T-helper 2 cell treated with Interferon-gamma antibody and Interleukin-4, amounts not matched to agents 5 μg/mL and 100 μg/mL, for 36 hours (primary cell): ENCODE measurements around the gene SNX8.

Source experiments
- DNase-seq: peaks from one replicate; pipeline ENCODE4 v3.0.0; 2021; ENCODE audit warnings: low spot score
- H3K27ac Mint-ChIP-seq: one replicate; pipeline ENCODE4 v1.8.0; 2021; ENCODE audit warnings: mild to moderate bottlenecking, mixed read lengths
- H3K27me3 Mint-ChIP-seq: one replicate; pipeline ENCODE4 v1.8.0; 2021; ENCODE audit warnings: low read depth, mixed read lengths
- H3K36me3 Mint-ChIP-seq: one replicate; pipeline ENCODE4 v1.8.0; 2021; ENCODE audit warnings: low read depth, mixed read lengths
- H3K4me1 Mint-ChIP-seq: one replicate; pipeline ENCODE4 v1.8.0; 2021; ENCODE audit warnings: low read depth, mixed read lengths
- H3K4me3 Mint-ChIP-seq: one replicate; pipeline ENCODE4 v1.8.0; 2022; ENCODE audit warnings: mild to moderate bottlenecking, moderate library complexity, mixed read lengths
- H3K9me3 Mint-ChIP-seq: one replicate; pipeline ENCODE4 v1.8.0; 2021; ENCODE audit warnings: mixed read lengths

The SNX8 gene

GRCh38 chr7:2245883-2246675 lies 68.2 kb downstream of the SNX8 start:
- DNase-seq, result no peak
- Mint-ChIP-seq H3K9me3 (no peaks in the 10 kb centered on the region), H3K27ac (peak overlapping the region; percentile 15), H3K27me3 (no peaks in the 10 kb centered on the region), H3K4me1 (peaks cover 25% of the 10 kb centered on the region), H3K4me3 (no peak overlapping the region), H3K36me3 (peaks cover 13% of the 10 kb centered on the region)

GRCh38 chr7:2244404-2244995 lies 69.7 kb downstream of the SNX8 start:
- Mint-ChIP-seq H3K9me3 (no peaks in the 10 kb centered on the region), H3K4me1 (peaks cover 24% of the 10 kb centered on the region)

GRCh38 chr7:2243458-2243857 lies 70.8 kb downstream of the SNX8 start:
- peak overlapping the region; percentile 93 for H3K4me3 Mint-ChIP-seq
- no peaks in the 10 kb centered on the region for H3K9me3 Mint-ChIP-seq
- H3K4me1 Mint-ChIP-seq, result peaks cover 14% of the 10 kb centered on the region
- no peaks in the 10 kb centered on the region for H3K27me3 Mint-ChIP-seq
- H3K36me3 Mint-ChIP-seq, result peaks cover 15% of the 10 kb centered on the region
- H3K27ac Mint-ChIP-seq, result no peak overlapping the region
- DNase-seq, result no peak

More at GRCh38 chr7:2244404-2244995, 69.7 kb downstream of the SNX8 start:
- Mint-ChIP-seq H3K27ac (no peak overlapping the region), H3K27me3 (no peaks in the 10 kb centered on the region), H3K36me3 (peaks cover 15% of the 10 kb centered on the region), H3K4me3 (no peak overlapping the region)
- no peak for DNase-seq

- peak overlapping the region; percentile 91 for H3K27ac Mint-ChIP-seq
- peak overlapping the region; percentile 93 for H3K4me3 Mint-ChIP-seq
- H3K4me1 Mint-ChIP-seq, result peaks cover 11% of the 10 kb centered on the region
- peaks cover 17% of the 10 kb centered on the region for H3K36me3 Mint-ChIP-seq
- H3K27me3 Mint-ChIP-seq, result no peaks in the 10 kb centered on the region
- no peaks in the 10 kb centered on the region for H3K9me3 Mint-ChIP-seq
- DNase-seq, result peak; percentile 7
These were observed 71.5 kb downstream of the SNX8 start for GRCh38 chr7:2242541-2243429.

- Mint-ChIP-seq H3K36me3 (peaks cover 17% of the 10 kb centered on the region), H3K4me1 (peaks cover 11% of the 10 kb centered on the region), H3K4me3 (peak within 1 kb of the TSS; percentile 93), H3K9me3 (no peaks in the 10 kb centered on the region), H3K27me3 (no peaks in the 10 kb centered on the region), H3K27ac (peak within 1 kb of the TSS; percentile 91)
- peak; percentile 85 for DNase-seq
These were observed 72.4 kb downstream of the SNX8 start, which contains the start of the genes MRM2 and NUDT1 for GRCh38 chr7:2241580-2242540. Gene MRM2, minus strand, starts transcription at chr7:2242205. Its CDS starts 36 bp downstream, at chr7:2242169. Gene NUDT1, plus strand, starts transcription at chr7:2242226. Its CDS starts 2,349 bp downstream, at chr7:2244575.

- H3K9me3 Mint-ChIP-seq, result no peaks in the 10 kb centered on the region
- no peak for DNase-seq
- H3K27me3 Mint-ChIP-seq, result no peaks in the 10 kb centered on the region
- H3K4me1 Mint-ChIP-seq, result peaks cover 5% of the 10 kb centered on the region
- peaks cover 25% of the 10 kb centered on the region for H3K36me3 Mint-ChIP-seq
- no peak overlapping the region for H3K4me3 Mint-ChIP-seq
- no peak overlapping the region for H3K27ac Mint-ChIP-seq
These were observed 75.0 kb downstream of the SNX8 start for GRCh38 chr7:2239242-2239641.

- Mint-ChIP-seq H3K27me3 (no peaks in the 10 kb centered on the region), H3K27ac (no peak overlapping the region), H3K4me3 (no peak overlapping the region), H3K4me1 (peaks cover 8% of the 10 kb centered on the region), H3K9me3 (no peaks in the 10 kb centered on the region), H3K36me3 (peaks cover 27% of the 10 kb centered on the region)
- DNase-seq, result no peak
These were observed 77.1 kb downstream of the SNX8 start for GRCh38 chr7:2237109-2237602.

- H3K36me3 Mint-ChIP-seq, result peaks cover 27% of the 10 kb centered on the region
- H3K4me1 Mint-ChIP-seq, result peaks cover 15% of the 10 kb centered on the region
- no peaks in the 10 kb centered on the region for H3K27me3 Mint-ChIP-seq
- H3K9me3 Mint-ChIP-seq, result no peaks in the 10 kb centered on the region
- peak overlapping the region; percentile 60 for H3K27ac Mint-ChIP-seq
- H3K4me3 Mint-ChIP-seq, result peak overlapping the region; percentile 73
- DNase-seq, result no peak
These were observed 80.3 kb downstream of the SNX8 start for GRCh38 chr7:2233926-2234325.

GRCh38 chr7:2232766-2233520 lies 81.3 kb downstream of the SNX8 start, which contains the start of gene MAD1L1:
Gene MAD1L1, minus strand, starts transcription at chr7:2232945. Its CDS starts 2,812 bp downstream, at chr7:2230133.
- H3K9me3 Mint-ChIP-seq, result no peaks in the 10 kb centered on the region
- H3K27ac Mint-ChIP-seq, result peak within 1 kb of the TSS; percentile 88
- peak; percentile 87 for DNase-seq
- peaks cover 15% of the 10 kb centered on the region for H3K4me1 Mint-ChIP-seq
- H3K27me3 Mint-ChIP-seq, result no peaks in the 10 kb centered on the region
- peaks cover 21% of the 10 kb centered on the region for H3K36me3 Mint-ChIP-seq
- H3K4me3 Mint-ChIP-seq, result peak within 1 kb of the TSS; percentile 89

- Mint-ChIP-seq H3K4me3 (peak overlapping the region; percentile 76), H3K27ac (peak overlapping the region; percentile 81), H3K27me3 (no peaks in the 10 kb centered on the region), H3K36me3 (peaks cover 21% of the 10 kb centered on the region), H3K4me1 (peaks cover 15% of the 10 kb centered on the region), H3K9me3 (no peaks in the 10 kb centered on the region)
- DNase-seq, result peak; percentile 16
These were observed 82.1 kb downstream of the SNX8 start for GRCh38 chr7:2231992-2232765.

GRCh38 chr7:2230882-2231281 lies 83.4 kb downstream of the SNX8 start:
- peaks cover 21% of the 10 kb centered on the region for H3K36me3 Mint-ChIP-seq
- H3K27me3 Mint-ChIP-seq, result no peaks in the 10 kb centered on the region
- DNase-seq, result no peak
- H3K4me3 Mint-ChIP-seq, result no peak overlapping the region
- H3K4me1 Mint-ChIP-seq, result peaks cover 15% of the 10 kb centered on the region
- no peak overlapping the region for H3K27ac Mint-ChIP-seq
- H3K9me3 Mint-ChIP-seq, result no peaks in the 10 kb centered on the region

- no peak for DNase-seq
- Mint-ChIP-seq H3K9me3 (no peaks in the 10 kb centered on the region), H3K36me3 (peaks cover 23% of the 10 kb centered on the region), H3K4me1 (peaks cover 15% of the 10 kb centered on the region), H3K4me3 (peak overlapping the region; percentile 36), H3K27ac (no peak overlapping the region), H3K27me3 (no peaks in the 10 kb centered on the region)
These were observed 84.0 kb downstream of the SNX8 start for GRCh38 chr7:2230226-2230625.
